ENCODE measurements around the gene IPO13.

Gene IPO13

DNA sequence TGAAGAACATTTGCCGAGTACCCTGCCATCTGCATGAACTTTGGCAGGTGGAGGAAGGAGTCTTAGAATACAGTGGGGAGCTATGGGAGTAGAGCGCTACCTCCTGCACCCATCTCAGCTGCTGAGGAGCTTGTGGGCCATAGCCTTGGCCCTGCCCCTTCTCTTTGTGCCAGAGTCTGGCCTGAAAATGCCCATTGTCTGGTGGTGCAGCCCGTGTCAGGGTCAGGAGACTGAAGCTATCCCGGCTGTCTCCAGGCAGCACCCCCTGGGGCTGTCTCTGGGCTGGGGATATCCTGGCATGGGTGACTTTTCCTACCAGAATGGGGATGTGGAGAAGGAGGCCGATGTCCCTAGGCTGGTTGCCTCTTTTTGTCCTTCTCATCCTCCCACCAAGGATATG, 7.3 kb downstream of the IPO13 start:
- no peaks in the 10 kb centered on the region for H3K9me3 ChIP-seq (ENCODE audit: control insufficient read depth in 1 of 2, low read length in 2 of 2)
- H3K27me3 ChIP-seq (ENCODE audit: low read depth, low read length): no peaks in the 10 kb centered on the region
- no peak overlapping the region for H3K27ac ChIP-seq (ENCODE audit: low read length)
- peaks cover 37% of the 10 kb centered on the region in 2 donors for H3K36me3 ChIP-seq (ENCODE audit: control insufficient read depth in 1 of 2, insufficient read depth in 2 of 2, low read length in 2 of 2)
- H3K4me3 ChIP-seq (ENCODE audit: low read depth in 1 of 2, low read length in 2 of 2): no peak overlapping the region
- peaks cover 0 to 2% of the 10 kb centered on the region in 2 donors for H3K4me1 ChIP-seq (ENCODE audit: control insufficient read depth in 1 of 2, insufficient read depth in 2 of 2, low read length in 2 of 2)

GRCh38 chr1:43956234-43956633, 9.5 kb downstream of the IPO13 start:
- Histone ChIP-seq H3K4me3 (ENCODE audit: low read depth in 1 of 2, low read length in 2 of 2) (no peak overlapping the region), H3K27ac (ENCODE audit: low read length) (no peak overlapping the region), H3K9me3 (ENCODE audit: control insufficient read depth in 1 of 2, low read length in 2 of 2) (no peaks in the 10 kb centered on the region), H3K4me1 (ENCODE audit: control insufficient read depth in 1 of 2, insufficient read depth in 2 of 2, low read length in 2 of 2) (no peaks in the 10 kb centered on the region), H3K27me3 (ENCODE audit: low read depth, low read length) (no peaks in the 10 kb centered on the region), H3K36me3 (ENCODE audit: control insufficient read depth in 1 of 2, insufficient read depth in 2 of 2, low read length in 2 of 2) (peaks cover 43 to 52% of the 10 kb centered on the region in 2 donors)

DNA sequence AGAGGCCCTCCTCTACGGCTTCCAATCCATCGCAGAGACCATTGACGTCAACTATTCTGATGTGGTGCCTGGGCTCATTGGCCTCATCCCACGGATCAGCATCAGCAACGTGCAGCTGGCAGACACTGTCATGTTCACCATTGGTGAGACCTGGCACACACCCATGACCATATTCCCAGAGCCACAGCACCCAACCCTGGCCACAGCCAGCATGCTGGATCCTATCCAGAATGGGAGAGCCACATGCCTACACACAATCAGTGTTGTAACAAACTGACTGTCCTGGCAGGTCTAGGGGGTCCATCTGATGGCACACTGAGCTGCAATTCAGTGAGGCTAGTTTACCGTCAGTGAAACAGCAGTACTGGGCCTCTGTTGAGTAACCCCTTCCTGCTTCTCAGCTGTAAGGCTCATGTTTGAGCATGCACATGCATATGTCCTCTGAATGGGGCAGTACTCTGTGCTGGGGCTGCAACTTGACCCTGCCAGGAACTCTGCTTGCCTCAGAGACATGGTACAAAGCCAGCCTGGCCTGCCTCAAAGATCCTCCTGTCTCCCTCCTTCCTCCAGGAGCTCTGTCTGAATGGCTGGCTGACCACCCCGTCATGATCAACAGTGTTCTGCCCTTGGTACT, 10.8 kb downstream of the IPO13 start:
- Histone ChIP-seq H3K4me3 (ENCODE audit: low read depth in 1 of 2, low read length in 2 of 2) (no peak overlapping the region), H3K4me1 (ENCODE audit: control insufficient read depth in 1 of 2, insufficient read depth in 2 of 2, low read length in 2 of 2) (no peaks in the 10 kb centered on the region), H3K9me3 (ENCODE audit: control insufficient read depth in 1 of 2, low read length in 2 of 2) (no peaks in the 10 kb centered on the region), H3K27me3 (ENCODE audit: low read depth, low read length) (no peaks in the 10 kb centered on the region), H3K36me3 (ENCODE audit: control insufficient read depth in 1 of 2, insufficient read depth in 2 of 2, low read length in 2 of 2) (peaks cover 54 to 65% of the 10 kb centered on the region in 2 donors), H3K27ac (ENCODE audit: low read length) (no peak overlapping the region)

DNA sequence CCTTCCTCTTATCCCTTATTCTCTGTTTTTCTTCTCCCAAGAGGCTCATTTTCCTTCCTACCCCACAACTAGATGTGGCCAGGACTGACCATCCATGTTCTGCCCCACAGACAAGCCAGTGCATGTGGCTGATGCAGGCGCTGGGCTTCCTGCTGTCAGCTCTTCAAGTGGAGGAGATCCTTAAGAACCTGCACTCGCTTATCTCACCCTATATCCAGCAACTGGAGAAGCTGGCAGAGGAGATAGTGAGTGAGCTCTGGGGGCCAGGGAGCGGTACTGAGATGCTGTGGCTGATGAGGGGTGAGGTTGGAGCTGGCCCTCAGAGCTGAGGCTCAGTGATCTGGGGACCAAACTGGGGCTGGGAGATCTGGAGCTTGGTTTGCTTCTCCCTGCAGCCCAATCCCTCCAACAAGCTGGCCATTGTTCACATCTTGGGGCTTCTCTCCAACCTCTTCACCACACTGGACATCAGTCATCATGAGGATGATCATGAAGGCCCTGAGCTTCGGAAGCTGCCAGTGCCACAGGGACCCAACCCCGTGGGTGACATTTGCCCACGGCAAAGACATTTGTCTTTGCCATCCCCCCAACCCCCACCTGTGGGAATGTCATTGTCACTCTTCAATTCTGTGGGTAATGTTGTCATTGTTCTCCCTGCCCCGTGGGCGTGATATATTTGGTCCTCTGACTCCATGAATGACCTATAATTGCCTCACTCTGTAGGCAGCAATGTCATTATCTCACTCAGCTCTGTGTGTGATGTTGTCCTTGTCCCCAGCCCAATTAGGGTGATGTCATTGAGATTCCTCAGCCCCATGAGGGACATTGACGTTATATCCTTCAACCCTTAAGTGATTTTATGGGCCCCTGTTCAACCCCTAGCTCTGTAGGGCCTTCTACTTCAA, 11.9 kb downstream of the IPO13 start:
- Histone ChIP-seq H3K36me3 (ENCODE audit: control insufficient read depth in 1 of 2, insufficient read depth in 2 of 2, low read length in 2 of 2) (peaks cover 59 to 74% of the 10 kb centered on the region in 2 donors), H3K9me3 (ENCODE audit: control insufficient read depth in 1 of 2, low read length in 2 of 2) (no peaks in the 10 kb centered on the region), H3K27ac (ENCODE audit: low read length) (no peak overlapping the region), H3K27me3 (ENCODE audit: low read depth, low read length) (no peaks in the 10 kb centered on the region), H3K4me1 (ENCODE audit: control insufficient read depth in 1 of 2, insufficient read depth in 2 of 2, low read length in 2 of 2) (no peaks in the 10 kb centered on the region), H3K4me3 (ENCODE audit: low read depth in 1 of 2, low read length in 2 of 2) (no peak overlapping the region)

- H3K4me3 ChIP-seq (ENCODE audit: low read depth in 1 of 2, low read length in 2 of 2): no peak overlapping the region
- no peaks in the 10 kb centered on the region for H3K27me3 ChIP-seq (ENCODE audit: low read depth, low read length)
- H3K9me3 ChIP-seq (ENCODE audit: control insufficient read depth in 1 of 2, low read length in 2 of 2): no peaks in the 10 kb centered on the region
- no peaks in the 10 kb centered on the region for H3K4me1 ChIP-seq (ENCODE audit: control insufficient read depth in 1 of 2, insufficient read depth in 2 of 2, low read length in 2 of 2)
- H3K27ac ChIP-seq (ENCODE audit: low read length): no peak overlapping the region
- H3K36me3 ChIP-seq (ENCODE audit: control insufficient read depth in 1 of 2, insufficient read depth in 2 of 2, low read length in 2 of 2): peaks cover 59 to 84% of the 10 kb centered on the region in 2 donors
Measured at GRCh38 chr1:43960798-43961197, 14.0 kb downstream of the IPO13 start.

- Histone ChIP-seq H3K36me3 (ENCODE audit: control insufficient read depth in 1 of 2, insufficient read depth in 2 of 2, low read length in 2 of 2) (peaks cover 51 to 85% of the 10 kb centered on the region in 2 donors), H3K27ac (ENCODE audit: low read length) (no peak overlapping the region), H3K9me3 (ENCODE audit: control insufficient read depth in 1 of 2, low read length in 2 of 2) (no peaks in the 10 kb centered on the region), H3K4me1 (ENCODE audit: control insufficient read depth in 1 of 2, insufficient read depth in 2 of 2, low read length in 2 of 2) (no peaks in the 10 kb centered on the region), H3K27me3 (ENCODE audit: low read depth, low read length) (no peaks in the 10 kb centered on the region), H3K4me3 (ENCODE audit: low read depth in 1 of 2, low read length in 2 of 2) (no peak overlapping the region)
Measured at GRCh38 chr1:43961692-43962091, 14.9 kb downstream of the IPO13 start.

GRCh38 chr1:43962324-43962723, 15.6 kb downstream of the IPO13 start:
- Histone ChIP-seq H3K4me1 (ENCODE audit: control insufficient read depth in 1 of 2, insufficient read depth in 2 of 2, low read length in 2 of 2) (no peaks in the 10 kb centered on the region), H3K27ac (ENCODE audit: low read length) (no peak overlapping the region), H3K9me3 (ENCODE audit: control insufficient read depth in 1 of 2, low read length in 2 of 2) (no peaks in the 10 kb centered on the region), H3K36me3 (ENCODE audit: control insufficient read depth in 1 of 2, insufficient read depth in 2 of 2, low read length in 2 of 2) (peaks cover 46 to 86% of the 10 kb centered on the region in 2 donors), H3K4me3 (ENCODE audit: low read depth in 1 of 2, low read length in 2 of 2) (no peak overlapping the region), H3K27me3 (ENCODE audit: low read depth, low read length) (no peaks in the 10 kb centered on the region)

DNA sequence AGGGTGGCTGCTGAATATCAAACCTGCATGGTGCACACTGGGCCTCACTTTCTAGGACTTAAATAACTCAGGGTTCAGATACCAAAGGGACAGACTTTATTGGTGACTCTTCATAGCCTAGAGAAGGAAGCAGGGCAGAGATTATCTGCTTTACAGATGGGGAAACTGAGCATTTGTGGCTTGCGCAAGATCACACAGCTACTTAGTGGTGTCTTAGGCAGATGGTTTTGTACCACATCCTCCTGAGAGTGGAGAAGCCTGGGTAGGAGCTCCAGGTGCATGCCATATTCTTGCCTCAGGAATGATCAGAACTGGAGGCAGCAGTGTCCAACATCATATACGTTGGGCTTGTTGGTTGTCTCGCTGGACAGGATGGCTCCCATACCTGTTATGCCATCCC, 16.3 kb downstream of the IPO13 start:
- H3K27ac ChIP-seq (ENCODE audit: low read length): no peak overlapping the region
- H3K36me3 ChIP-seq (ENCODE audit: control insufficient read depth in 1 of 2, insufficient read depth in 2 of 2, low read length in 2 of 2): peaks cover 39 to 85% of the 10 kb centered on the region in 2 donors
- no peak overlapping the region for H3K4me3 ChIP-seq (ENCODE audit: low read depth in 1 of 2, low read length in 2 of 2)
- no peaks in the 10 kb centered on the region for H3K9me3 ChIP-seq (ENCODE audit: control insufficient read depth in 1 of 2, low read length in 2 of 2)
- H3K4me1 ChIP-seq (ENCODE audit: control insufficient read depth in 1 of 2, insufficient read depth in 2 of 2, low read length in 2 of 2): no peaks in the 10 kb centered on the region
- no peaks in the 10 kb centered on the region for H3K27me3 ChIP-seq (ENCODE audit: low read depth, low read length)

DNA sequence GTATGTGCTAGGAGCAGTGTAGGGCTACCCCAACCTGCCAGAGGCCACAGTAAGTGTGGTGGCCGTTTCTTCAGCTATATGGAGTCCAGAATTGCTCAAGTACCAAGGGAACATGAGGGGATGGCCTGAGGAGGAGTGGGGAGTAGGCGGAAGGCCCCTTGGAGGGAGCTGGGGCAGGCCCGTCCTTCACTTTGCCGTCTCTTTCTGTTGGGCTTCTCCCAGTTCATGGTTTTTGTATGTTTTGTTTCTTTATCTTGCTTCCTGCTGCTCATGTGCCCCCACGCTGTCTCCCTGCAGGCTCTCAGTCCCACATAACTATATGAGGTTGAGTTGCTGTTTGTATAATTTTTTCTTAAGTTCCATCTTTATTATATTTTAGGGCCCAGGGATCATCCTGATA, 17.1 kb downstream of the IPO13 start:
- H3K36me3 ChIP-seq (ENCODE audit: control insufficient read depth in 1 of 2, insufficient read depth in 2 of 2, low read length in 2 of 2): peaks cover 30 to 76% of the 10 kb centered on the region in 2 donors
- H3K4me1 ChIP-seq (ENCODE audit: control insufficient read depth in 1 of 2, insufficient read depth in 2 of 2, low read length in 2 of 2): no peaks in the 10 kb centered on the region
- no peak overlapping the region for H3K4me3 ChIP-seq (ENCODE audit: low read depth in 1 of 2, low read length in 2 of 2)
- no peaks in the 10 kb centered on the region for H3K27me3 ChIP-seq (ENCODE audit: low read depth, low read length)
- H3K27ac ChIP-seq (ENCODE audit: low read length): no peak overlapping the region
- H3K9me3 ChIP-seq (ENCODE audit: control insufficient read depth in 1 of 2, low read length in 2 of 2): no peaks in the 10 kb centered on the region

DNA sequence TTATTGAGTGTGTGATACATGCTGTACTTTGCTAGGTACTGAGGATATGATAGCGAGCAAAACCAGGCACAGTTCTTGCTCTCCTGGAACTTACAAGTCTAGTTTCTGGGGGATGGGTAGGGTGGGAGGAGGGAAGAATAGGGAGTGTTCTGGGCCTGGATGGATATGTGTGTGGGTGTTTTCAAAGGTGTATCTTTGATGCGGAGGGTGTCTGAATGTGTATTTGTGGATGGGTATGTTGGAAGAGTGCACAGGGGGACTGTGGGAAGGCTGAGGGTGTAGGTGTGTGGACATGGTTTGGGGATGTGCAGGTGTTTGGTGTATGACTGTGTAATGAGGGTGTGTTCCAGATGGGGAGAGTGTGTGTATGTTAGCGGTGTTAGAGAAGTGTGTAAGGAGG, 18.6 kb downstream of the IPO13 start:
- no peaks in the 10 kb centered on the region for H3K27me3 ChIP-seq (ENCODE audit: low read depth, low read length)
- H3K9me3 ChIP-seq (ENCODE audit: control insufficient read depth in 1 of 2, low read length in 2 of 2): no peaks in the 10 kb centered on the region
- peaks cover 23 to 62% of the 10 kb centered on the region in 2 donors for H3K36me3 ChIP-seq (ENCODE audit: control insufficient read depth in 1 of 2, insufficient read depth in 2 of 2, low read length in 2 of 2)
- H3K4me3 ChIP-seq (ENCODE audit: low read depth in 1 of 2, low read length in 2 of 2): no peak overlapping the region
- H3K4me1 ChIP-seq (ENCODE audit: control insufficient read depth in 1 of 2, insufficient read depth in 2 of 2, low read length in 2 of 2): peaks cover under 1 to 4% of the 10 kb centered on the region in 2 donors
- no peak overlapping the region for H3K27ac ChIP-seq (ENCODE audit: low read length)

DNA sequence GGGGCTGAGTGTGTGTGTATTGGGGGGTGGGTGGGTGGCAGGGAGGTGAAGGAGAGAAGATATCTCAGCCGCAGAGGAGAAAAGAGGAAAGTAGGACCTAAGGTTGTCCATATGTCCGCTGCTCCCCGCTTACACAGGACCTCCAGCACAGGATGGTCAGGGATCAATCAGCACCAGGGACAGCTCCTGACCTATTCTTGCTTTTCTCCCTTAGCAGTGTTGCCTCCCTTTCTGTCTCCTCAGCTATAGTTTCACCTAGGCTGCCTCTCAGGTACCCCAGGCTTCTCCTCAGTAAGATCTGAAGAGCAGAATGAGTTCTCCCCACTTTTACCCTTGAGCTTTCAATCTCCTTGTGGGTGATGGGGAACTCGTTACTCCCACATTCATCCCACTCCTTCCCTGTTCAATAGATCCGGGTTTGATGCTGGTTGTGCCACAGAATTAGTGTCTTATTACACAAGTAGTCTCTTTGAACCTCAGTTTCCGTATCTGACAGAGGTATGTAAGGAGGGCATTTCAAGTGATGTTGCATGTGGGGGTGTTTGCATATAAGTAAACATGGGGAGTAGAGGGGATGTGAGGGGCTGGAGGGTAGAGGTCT, 21.7 kb downstream of the IPO13 start:
- Histone ChIP-seq H3K9me3 (ENCODE audit: control insufficient read depth in 1 of 2, low read length in 2 of 2) (no peaks in the 10 kb centered on the region), H3K4me3 (ENCODE audit: low read depth in 1 of 2, low read length in 2 of 2) (no peak overlapping the region), H3K4me1 (ENCODE audit: control insufficient read depth in 1 of 2, insufficient read depth in 2 of 2, low read length in 2 of 2) (peaks cover 6 to 12% of the 10 kb centered on the region in 2 donors), H3K27me3 (ENCODE audit: low read depth, low read length) (no peaks in the 10 kb centered on the region), H3K27ac (ENCODE audit: low read length) (no peak overlapping the region), H3K36me3 (ENCODE audit: control insufficient read depth in 1 of 2, insufficient read depth in 2 of 2, low read length in 2 of 2) (peaks cover 0 to 43% of the 10 kb centered on the region in 2 donors)
